GM18858 (cell line): Measurements from ENCODE around the gene PKP4.
"Not testable (repeated sequence)": the region's sequence is repeated elsewhere in the genome, so short reads cannot be mapped to it uniquely, and the experiment has no call there.

Experiments
- ATAC-seq: cut with Tn5 transposase; IDR thresholded peaks from one replicate; pipeline ENCODE4 v1.9.1; 2021; ENCODE audit not compliant: unreplicated experiment

The PKP4 gene

DNA sequence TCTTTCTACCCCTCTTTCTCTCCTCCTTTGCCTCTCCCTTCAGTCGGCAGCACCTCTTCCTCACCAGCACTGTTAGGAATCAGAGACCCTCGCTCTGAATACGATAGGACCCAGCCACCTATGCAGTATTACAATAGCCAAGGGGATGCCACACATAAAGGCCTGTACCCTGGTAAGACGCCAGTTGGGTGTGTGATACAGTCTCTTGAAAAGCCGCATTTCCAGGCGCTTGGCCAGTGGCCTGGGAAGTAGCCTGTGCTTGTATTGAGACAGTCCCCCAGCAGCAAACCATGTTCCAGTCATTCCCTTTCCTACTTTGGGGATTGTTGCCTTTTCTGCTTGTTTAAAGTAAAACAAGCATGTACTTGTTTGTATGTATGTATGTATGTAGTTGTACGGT is 219.9 kb downstream of the PKP4 start:
- no peak for ATAC-seq

DNA sequence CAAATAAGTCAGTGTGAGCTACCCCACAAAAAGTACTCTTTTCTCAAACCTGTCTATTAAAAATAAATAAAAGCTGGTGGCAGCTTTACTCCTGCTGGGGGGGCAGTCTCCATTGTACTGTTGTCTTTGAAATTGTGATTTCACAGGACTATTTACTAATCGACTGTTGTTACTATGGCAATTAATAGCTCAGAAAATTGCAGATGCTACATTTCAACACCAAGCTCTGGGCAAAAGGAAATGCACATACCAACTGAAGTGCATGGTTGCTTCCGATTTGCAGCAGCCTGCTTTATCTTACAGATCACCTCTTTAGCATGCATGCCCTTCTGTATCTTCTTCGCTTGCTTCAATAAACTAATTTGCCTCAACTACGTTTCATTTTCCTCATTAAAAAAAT is 220.8 kb downstream of the PKP4 start:
- ATAC-seq: no peak

DNA sequence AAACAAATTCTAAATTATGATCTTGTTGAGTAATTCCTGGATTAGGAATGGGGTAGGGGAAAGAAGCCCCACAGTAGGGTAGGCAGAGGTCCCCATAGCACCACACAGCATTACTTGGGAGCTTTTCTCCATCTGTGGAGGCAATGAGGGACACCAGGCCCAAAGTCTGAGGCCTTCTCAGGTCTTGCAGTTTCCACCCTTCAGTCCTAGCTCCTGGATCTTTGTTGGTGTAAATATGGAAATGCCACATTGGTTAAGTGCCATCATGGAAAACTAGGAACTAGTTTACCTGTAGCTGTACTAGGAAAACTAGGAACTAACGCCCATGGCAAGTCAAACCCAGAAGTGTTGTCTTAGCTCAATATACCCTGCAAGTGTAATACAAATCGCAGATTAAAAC is 225.1 kb downstream of the PKP4 start:
- ATAC-seq: no peak

DNA sequence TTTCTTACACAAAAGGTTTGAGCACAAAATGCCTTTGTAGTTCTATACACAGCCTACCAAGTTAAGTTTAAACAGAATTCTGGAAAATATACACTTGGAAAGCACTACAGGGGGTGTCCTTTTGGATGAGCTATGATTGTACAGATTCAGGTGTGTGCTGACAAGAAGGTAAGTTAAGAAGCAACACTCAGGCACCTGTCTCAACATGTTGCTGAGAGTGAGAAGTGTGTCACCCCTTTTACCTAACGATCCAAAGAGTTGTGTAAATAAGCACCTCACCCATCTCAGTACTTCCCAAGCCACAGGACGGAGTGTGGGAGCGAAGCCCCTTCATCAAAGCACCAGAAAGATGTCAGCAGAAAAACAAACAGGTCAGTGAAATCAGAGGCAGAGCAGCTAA is 228.9 kb downstream of the PKP4 start:
- no peak for ATAC-seq

DNA sequence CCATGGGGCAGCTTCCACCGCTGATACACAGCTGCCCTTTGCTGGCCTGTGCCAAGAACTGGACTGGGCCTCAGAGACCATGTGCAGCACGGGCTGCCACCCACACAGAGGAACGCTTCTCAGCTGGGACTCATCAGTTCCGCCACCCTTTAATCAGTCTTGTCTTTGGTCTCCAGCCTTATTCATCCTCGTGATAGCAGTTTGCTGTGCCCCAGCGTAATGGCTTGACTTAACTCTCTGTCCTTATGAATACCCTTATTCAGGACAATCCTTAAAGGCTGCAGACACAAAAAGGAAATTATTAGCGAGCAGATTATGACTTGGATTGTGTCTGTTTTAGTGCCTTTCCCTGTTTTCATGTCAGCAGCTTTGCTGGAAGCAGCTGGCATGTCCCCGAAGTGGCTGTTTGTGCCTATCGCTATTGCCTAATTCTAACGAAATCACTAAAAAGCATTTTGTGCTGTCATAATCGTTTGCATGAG is 229.5 kb downstream of the PKP4 start:
- ATAC-seq: no peak

DNA sequence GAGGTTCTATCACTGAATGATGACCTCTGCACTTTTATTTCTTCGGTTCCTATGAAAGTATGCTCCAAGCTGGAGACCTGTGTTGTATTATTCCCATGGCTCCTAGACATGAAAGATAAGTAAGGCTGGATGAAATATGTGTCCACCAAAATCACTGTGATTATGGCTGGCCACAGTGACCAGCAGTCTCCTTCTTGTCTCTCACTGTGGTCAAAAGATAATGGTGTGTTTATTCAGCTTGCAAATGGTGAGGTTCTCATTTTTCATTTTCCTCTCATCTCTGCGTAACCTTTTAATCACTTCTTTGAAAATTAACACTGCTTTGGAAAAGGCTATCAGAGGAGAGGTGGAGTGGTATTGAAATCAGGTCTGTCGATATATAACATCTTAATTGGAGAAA is 230.6 kb downstream of the PKP4 start:
- no peak for ATAC-seq

DNA sequence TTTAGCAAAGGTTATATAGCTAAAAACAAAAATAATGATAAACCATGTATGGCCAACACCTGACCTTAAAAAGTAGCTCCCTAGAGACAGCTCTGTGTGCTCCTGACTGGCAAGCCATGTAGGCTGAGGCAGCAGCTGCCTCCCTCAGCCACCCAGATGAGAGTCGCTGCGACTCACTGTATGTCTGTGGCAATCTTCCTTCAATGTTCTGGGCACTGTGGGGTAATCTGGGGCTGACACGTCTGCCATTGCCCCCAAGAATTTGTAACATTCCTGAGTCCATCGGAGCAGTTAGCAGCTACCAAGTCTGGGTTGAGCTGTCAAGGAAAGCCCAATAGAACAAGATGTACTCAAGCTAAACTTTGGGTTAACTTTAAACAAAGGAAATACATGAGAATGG is 232.0 kb downstream of the PKP4 start:
- ATAC-seq: no peak

DNA sequence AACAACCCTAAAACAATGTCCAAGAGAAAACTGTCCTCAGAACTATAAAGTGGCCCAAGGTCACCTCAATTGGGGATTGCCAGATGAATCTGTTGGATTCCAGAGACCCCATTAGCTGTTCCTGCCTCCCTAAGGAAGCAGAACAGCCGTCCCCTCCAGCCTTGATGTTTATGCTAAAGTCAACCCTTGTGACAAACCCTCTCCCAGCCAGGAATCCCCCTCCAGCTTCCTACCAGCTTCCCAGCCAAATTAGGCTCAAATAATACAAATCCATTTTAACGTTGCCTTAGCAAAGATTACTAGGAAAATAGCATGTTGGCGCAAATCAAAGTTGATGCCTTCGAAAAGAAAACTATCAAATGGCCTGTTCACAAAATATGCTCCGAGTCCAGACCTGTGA is 232.6 kb downstream of the PKP4 start:
- no peak for ATAC-seq

DNA sequence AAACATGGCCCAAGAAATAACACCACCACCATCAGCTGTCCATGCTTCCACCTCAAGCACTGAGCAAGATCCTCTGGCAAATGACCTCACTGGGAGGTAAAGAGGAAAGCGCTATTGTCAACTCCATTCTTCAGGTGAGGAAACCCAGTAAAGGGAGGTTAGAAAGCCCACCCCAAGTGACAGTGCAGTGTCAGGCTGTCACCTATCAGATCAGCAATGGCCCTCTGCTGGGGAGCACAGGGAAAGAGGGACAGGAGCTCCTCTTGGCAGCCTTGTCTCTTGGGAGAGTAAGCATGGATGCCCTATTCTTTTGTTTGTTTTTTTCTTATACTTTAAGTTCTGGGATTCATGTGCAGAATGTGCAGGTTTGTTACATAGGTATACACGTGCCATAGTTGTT is 234.1 kb downstream of the PKP4 start:
- ATAC-seq: no peak

DNA sequence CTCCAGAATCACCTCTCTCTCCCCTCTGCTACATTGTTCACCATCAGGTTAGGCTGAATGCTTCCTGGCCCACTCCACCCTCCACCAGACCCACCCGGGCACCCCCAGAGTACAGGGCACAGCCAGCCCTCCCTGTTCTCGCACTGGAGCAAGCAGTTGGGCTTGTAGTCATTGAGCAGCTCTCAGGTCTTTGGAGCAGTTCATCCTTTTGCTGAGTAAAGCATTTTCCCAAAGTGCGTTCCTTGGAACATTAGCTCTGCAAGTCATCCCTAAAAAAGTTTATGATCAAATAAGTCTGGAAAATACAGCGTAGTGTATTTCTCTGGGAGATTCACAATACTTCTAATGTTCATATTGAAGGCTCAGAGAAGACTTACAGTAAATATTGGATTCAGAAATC is 234.9 kb downstream of the PKP4 start:
- ATAC-seq: no peak

DNA sequence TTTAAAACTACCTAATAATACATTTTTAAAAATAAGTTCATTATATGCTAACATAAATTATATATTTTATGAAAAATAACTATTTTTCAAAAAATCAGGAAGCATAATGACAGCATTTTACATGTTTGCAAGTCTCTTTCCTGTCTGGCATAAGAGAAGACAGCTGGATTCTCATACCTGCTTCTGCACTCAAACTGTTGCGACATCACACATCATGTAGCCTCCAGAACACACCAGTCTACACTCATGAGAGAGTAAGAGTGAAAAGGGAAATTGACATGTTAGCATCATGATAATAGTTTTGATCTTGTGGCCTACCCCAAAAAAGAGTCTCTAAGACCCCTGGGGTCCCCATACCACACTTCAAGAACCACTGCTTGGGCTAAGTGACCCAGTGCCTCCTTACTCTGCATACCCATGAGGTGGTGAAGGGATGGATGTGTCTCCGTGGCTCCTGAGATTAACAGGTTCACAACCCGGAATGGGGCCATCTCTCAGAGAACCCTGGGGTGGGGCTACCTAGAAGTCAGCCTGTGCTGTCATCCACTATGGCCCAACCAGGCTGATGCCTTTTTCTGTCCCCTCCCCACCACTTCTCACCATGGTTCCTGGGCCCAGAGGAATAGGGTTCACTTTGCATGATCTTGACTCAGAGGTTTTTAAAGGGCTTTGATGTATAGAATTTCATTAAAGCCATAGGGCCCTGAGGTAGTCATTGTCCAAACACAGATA is 235.8 kb downstream of the PKP4 start:
- ATAC-seq: no peak

DNA sequence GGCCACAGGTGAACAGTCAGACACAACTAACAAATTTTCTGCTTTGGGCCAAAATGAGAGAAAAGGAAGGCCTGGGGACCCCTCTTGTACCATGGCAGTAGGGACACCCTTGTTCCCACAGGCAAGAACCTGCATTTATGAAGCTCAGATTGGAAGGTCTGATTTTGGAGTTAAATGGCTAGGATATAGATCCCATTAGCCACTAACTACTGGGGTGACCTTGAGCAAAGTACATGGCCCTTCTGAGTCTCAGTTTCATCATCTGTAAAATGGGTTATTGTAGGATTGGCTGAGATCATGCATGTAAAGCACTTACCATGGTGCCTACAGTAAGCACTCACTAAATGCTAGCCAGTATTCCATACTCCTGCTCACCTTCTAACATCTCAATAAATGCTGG is 236.7 kb downstream of the PKP4 start:
- no peak for ATAC-seq

DNA sequence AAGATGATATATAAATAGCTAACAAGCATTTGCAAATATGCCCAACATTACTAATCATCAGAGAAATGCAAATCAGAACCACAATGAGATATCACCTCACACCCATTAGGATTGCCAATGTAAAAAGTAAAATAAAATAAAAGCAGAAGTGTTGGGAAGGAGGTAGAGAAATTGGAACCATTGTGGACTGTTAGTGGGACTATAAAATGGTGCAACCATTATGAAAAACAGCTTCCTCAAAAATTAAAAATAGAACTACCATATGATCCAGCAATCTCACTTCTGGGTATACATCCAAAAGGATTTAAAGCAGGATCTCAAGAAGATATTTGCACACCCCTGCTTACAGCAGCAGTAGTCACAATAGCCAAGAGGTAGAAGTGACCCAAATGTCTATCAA is 238.6 kb downstream of the PKP4 start:
- no peak for ATAC-seq

DNA sequence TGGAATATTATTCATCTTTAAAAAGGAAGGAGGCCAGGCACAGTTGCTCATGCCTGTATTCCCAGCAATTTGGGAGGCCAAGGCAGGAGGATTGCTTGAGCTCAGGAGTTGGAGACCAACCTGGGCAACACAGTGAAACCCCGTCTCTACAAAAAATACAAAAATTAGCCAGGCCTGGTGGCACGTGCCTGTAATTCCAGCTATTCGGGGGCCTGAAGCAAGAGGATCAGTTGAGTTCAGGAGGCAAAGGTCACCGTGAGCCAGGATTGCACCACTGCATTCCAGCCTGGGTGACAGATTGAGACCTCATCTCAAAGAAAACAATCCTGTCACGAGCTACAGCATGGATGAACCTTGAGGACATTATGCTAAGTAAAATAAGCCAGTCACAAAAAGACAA is 239.0 kb downstream of the PKP4 start:
- ATAC-seq: not testable (repeated sequence)

DNA sequence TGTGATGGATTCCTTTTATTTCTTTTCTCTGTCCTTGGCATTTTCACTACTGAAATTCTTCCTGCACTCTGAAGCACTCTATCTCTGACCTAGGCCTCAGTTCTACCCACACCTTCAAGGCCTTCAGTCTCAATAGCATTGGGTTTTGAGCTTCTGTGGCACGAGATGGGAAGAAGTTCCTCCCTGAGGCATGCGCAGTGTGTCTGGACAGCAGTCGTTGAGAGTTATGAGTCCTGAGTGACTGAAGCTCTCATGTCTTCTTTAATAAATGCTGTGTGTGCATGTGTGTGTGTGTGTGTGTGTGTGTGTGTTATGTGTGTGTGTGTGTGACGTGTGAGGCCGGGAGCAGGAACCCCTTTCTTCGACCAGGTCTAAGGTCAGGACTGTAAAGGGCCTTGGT is 242.6 kb downstream of the PKP4 start:
- no peak for ATAC-seq

DNA sequence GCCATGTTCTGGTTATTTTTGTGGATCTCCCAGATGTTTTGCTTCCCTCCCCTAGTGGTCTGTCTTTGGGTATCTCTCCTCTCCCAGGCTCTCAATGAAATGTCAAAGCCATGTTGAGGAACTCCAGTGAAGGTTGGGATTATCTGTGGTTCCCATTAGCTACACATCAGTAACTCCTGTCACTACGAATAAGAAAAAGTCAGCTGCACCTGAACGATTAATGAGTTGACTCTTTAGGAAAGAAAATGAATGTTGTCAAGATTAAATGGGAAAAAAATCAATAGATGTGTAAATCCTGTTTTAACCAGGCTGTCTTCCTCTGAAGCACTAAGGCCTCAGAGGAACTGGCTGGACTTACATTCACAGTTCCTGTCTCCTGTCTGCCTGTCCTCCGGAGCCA is 244.3 kb downstream of the PKP4 start:
- no peak for ATAC-seq

DNA sequence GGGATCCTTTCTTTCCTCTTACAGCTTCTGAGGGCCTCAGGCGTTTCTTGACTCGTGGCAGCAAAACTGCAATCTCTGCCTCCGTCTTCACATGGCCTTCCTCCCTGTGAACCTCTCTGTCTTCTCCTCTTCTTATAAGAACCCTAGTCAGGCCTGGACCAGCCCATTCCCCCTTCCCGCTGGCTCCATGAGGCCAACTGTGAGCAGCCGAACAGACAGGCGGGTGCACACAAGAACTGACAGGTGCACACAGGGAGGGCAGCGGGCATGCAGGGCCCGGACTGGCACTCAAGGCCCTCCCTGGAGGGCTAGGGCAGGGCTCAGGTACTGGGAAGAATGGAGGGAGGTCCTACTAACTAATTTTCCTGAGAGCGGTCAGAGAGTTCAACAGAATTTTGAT is 246.0 kb downstream of the PKP4 start:
- no peak for ATAC-seq

DNA sequence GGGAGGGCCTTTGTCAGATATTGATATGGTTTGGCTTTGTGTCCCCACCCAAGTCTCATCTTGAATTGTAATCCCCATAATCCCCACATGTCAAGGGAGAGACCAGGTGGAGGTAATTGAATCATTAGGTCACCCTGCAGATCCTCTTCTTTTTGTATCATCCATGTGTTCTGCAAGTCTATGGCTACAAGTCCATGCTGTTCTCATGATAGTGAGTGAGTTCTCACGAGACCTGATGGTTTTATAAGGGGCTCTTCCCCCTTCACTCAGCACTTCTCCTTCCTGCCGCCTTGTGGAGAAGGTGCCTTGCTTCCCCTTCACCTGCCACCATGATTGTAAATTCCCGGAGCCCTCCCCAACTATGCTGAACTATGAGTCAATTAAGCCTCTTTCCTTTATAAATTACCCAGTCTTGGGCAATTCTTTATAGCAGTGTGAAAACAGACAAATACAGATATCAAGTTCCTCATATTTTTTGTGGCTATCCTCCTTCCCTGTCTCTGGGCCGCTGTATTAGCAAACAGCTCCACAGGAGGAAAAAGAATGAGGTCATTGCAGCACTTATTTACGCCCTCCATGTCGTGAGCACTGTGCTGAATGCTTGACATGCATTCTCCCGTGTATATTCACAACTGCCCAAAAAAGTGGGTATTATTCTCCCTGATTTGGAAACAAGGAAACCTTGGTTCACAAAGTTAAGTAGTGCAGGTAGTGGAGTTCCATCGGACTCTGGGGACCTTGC is 248.1 kb downstream of the PKP4 start:
- ATAC-seq: not testable (repeated sequence)

DNA sequence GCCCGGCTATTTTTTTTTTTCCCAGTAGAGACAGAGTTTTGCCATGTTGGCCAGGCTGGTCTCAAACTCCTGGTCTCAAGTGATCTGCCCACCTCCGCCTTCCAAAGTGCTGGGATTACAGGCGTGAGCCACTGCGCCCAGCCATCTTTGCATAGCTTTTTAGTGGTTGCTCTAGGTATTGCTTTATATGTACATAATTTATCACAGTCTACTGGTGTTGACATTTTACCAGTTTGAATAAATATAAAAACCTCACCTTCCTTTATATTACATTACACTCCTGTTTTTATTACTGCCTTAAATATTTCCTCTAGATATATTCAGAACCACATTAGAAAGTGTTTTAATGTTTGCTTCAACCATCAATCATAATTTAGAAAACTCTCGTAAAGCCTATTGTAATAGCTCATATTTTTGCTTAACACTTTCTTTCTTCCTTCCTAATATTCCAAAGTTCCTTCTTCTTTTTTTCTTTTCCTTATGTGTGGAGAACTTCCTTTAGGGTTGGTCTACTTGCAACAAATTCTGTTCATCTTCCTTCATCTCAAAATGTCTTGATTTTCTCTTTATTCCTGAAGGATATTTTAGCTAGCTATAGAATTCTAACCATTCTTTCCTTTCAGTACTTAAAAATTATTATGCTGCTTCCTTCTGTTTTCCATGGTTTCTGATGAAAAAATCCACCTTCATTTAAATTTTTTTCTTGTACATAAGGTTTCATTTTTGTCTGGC is 256.2 kb downstream of the PKP4 start:
- no peak for ATAC-seq

DNA sequence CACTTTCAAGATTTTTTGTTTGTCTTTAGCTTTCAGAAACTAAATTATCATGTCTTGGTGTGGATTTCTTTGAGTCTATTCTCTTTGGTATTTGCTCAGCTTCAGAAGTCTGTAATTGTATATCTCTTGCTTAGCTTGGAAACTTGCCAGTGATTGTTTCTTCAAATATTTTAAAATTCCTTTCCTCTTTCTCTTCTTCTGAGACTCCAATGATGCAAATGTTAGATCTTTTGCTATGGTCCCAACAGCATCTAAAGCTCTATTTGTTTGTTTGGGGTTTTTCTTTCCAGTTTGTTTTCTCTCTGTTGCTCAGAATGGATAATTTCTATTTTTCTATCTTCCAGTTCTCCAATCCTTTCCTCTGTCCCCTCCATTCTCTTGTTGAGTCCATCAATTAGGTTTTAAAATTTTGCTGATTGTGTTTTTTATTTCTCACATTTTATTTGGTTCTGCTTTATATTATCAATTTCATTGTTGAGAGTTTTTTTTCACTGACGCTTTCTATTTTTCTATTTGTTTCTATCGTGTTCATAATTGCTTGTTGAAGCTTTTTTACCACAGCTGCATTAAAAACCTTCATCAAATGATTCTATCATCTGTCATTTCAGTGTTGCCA is 256.9 kb downstream of the PKP4 start:
- ATAC-seq: no peak

DNA sequence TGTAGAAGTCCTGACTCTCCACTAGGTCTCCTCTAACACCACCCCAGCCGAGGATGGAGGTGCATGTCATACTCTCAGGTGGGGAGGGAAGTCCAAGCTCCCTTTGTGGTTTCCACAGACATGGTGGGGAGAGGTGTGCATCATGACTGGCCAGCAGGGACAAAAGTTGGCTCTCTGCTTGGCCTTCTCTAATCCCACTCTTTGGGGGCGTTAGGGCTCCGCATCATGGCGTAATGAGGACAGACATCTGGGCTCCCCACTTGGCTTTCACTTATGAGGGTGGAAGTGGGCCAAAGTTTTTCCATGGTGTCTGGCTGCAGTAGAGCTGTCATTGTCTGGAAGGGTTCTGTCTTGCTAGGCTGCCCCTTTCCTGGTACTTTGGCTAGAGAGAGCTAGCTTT is 257.7 kb downstream of the PKP4 start:
- ATAC-seq: no peak

DNA sequence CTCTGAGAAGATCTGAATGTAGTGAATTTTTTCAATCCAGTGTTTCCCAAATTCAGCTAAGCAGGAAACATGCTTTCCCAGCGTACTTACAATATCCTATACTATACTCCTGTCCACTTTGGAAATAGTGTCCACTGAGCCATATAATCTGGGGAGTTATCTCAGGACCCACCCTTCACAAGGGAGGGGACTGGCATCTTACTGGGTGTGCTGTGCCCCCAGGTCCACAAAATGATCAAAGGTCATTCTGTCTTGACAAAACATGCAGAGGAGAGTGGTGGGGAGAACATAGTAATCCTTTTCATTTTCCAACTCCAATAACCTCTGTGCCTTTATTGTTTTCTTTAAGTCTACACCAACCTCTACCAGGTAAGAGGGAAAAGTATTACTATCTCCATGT is 258.6 kb downstream of the PKP4 start:
- no peak for ATAC-seq
